Stimulated activated CD4-positive, alpha-beta T cell treated with anti-CD3 and anti-CD28 coated beads, Interleukin-4, amount 100 ng/mL, for 1 hour (primary cell): ENCODE measurements around the gene ZNF536.

Experiments used
- DNase-seq: peaks from one replicate; pipeline ENCODE4 v3.0.0-alpha.2; 2020

The ZNF536 gene

GRCh38 chr19:30371960-30372824, at the start of gene ZNF536:
Gene ZNF536, plus strand, starts transcription at chr19:30372384. Its CDS starts 71,179 bp downstream, at chr19:30443563.
- DNase-seq, result no peak

DNA sequence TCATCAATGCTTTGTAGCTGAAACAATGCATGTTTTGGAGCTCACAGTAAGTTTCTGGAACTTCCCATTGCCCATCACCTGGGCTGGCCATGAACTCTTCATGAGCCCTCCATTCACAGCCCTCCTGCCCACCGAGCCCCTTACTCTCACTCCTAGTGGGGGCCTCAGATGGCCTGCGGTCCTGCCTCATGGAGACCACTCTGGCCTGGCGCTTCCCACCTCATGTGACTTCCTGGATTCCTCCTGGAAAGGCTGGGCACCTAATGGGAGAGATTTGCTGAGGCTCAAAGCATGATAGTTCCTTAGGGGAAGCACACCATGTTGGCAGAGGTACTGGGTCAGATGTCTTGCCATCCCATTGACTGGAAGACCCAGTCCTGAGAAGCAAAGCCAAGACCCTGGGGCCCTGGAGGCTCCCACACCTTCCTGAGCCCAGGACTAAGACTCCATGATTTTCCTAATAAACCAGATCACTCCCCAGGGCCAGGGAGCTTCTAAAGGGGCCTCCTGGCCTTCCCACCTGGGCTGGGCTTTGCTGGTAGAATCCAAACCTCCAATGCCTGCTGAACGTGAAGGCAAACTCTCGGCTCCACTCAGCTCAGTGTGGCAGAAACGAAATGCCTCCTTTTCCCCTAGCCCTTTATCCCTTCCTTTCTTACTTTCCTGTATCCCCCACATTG, 49.4 kb upstream of the ZNF536 start:
- no peak for DNase-seq

DNA sequence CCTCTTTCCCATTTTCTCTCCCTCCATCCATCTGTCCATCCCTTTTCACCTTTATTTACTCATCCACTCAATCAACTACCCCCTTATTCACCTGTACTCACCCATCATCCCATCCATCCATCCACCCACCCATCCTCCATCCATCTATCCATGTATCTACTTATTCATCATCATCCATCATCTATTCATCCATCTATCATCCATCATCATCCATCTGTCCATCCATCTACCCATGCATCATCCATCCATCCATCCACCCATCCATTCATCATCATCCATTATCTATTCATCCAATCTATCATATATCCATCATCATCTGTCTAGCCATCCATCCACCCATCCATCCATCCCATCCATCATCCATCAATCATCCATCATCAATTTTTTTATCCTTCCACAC, 48.3 kb upstream of the ZNF536 start:
- no peak for DNase-seq

DNA sequence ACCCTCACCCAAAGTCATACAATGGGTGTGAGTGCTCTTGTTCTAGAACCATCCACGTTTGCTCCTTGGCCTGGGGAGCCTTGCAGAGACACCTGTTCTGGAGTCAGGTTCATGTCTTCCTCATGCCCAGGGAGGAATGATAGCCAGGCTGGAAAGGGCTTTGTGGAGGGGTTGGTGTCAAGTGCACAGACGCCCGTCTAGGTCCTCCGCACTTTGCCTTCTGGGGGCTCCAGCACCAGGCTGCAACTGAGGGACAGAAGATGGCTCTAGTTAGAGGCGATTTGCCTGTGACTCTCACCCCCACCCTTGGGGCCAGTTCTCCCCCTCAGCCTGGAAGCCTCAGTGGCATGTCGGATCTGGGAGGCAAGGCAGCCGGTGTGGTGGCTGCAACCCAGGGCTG, 47.2 kb upstream of the ZNF536 start:
- DNase-seq, result no peak

DNA sequence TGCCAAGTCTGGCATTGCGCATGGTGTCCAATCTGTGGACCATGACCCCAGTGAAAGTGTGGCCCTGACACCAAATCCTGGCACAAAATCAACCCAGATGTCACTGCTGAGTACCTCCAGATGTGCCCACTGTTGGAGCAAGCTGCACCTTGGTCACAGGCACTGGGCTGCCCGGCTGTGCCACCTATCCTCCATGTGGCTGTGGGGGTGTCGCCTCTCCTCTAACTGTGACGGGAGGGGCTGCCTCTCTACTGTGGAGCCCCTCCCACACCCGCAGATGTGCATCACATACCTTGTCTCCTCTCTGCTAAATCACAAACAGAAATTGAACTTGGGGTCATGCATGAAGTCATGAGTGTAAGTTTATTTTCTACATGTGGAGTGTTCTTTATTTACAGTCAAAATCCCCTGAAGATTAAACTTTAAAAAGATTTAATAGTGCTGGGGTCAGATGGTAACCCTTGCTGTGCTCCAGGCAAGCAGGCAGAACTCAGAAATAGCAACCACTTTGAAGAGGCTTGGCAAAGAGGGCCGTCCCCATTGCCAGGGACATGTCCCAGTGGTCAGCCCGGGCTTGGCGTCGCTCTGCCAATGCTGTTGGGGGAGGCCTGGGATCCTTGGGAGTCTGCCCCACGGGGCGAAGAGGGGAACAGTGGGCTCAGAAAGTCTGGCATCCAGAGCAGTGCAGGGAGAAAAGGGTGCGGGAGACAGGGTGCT, 46.4 kb upstream of the ZNF536 start:
- no peak for DNase-seq

DNA sequence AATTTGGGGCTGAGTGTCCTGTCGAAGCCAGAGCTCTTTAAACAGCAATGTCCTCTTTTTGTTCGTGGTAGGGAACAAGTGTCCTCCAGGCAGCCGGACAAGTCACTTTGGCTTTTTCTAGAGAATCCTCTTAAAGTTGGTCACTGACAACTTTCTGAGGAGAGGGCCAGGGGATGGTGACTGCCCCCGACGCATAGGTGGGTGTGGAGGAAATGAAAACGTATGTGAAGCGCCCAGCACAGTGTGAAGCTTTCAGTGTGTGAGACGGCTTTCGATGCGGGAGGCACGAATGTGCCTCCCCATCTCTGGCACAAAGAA, 45.8 kb upstream of the ZNF536 start:
- no peak for DNase-seq

- no peak for DNase-seq
Measured at GRCh38 chr19:30327331-30327730, 44.9 kb upstream of the ZNF536 start.

DNA sequence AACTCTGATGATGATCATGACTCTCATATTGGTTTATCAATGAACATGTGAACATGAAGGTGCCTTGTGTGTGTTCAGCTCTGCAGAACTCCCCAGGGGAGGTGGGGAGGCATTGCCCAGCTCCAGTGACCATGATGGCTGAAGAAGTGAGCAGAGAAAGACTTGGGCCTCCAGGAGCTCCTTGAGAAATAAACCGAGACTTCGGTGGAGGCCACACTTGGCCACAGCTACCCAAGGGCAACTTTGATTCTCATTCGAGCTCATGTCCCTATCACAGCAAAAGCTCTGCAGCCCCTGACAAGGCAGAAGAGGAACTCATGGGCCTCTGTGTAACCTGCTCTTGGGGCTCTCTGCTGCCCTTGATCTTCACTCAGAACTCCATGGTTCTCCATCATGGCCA, 44.1 kb upstream of the ZNF536 start:
- no peak for DNase-seq

DNA sequence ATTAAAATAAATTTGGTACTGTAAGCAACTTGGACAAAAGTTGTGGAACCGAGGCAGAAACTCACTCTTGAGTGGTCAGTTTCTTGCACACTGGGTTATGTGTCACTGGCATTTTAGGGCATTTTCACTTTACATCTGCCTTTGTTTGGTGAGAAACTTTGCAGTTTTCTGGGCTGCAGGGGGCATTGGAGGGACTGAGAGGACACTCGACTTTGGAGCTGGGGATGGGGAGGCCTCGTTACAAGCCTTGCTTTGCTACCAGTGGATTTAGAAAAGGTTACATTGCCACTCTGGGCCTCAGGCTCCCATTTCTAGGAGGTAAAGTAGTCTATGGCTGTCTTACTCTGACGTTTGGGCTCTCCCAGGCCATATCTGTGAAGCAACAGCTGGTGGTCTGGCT, 41.9 kb upstream of the ZNF536 start:
- no peak for DNase-seq

GRCh38 chr19:30332445-30333234, 39.5 kb upstream of the ZNF536 start:
- no peak for DNase-seq

- no peak for DNase-seq
Measured at GRCh38 chr19:30333291-30334065, 38.7 kb upstream of the ZNF536 start.

- no peak for DNase-seq
Measured at GRCh38 chr19:30334841-30335240, 37.3 kb upstream of the ZNF536 start.

GRCh38 chr19:30335306-30335886, 36.8 kb upstream of the ZNF536 start:
- no peak for DNase-seq

DNA sequence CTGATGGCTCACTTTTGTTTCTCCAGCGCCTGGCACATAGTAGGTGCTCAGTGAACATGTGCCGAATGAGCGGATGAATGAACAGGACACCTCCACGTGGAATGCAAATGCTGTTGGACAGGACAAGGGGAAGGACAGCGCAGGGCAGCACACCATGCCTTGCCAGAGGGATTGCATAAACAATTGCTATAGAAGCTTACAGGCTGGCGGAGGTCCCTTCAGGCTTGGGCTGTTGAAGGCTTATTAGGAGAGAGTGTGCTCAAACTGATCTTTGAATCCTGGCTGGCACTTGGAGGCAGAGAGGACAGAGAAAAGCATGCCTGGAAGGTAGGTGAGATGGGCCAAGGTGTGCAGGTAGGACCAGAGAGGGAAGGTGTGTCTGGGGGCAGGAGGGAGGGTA, 35.9 kb upstream of the ZNF536 start:
- DNase-seq, result no peak

GRCh38 chr19:30338041-30338456, 34.1 kb upstream of the ZNF536 start:
- DNase-seq, result no peak

DNA sequence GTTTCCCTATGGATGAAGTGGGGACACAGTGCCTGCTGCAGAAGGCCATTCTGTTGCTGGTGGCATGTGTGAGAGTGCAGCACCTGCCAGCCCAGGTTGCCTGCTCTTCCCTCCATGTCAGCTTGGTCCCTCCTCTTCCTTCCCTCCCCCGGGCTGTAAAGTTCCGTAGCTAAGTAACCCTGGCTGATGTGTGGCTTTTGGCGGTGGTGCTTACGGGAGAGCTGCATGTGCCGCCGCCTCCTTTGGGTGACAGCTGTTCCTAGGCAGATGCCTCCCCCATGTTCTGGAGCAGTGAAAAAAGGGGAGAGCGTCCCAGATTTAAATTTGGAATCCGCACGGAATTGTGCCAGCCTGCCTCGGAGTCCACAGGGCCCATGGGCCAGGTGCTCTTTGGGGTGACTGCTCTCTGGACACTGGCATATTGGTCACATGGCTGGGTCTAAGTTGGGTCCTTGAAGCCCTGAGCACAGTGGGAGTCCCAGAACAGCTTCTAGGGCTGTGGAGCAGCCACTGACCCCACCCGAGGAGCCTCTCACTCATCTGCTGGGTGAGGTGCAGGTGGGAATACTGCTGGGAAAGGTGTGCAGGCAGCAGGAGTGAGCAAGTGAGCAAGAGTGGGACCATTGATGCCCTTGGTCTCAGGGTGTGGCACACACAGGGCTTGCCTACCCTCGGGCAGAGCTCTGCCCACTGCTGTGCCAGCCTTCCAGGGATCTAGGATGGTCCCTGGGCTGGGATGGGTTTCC, 33.1 kb upstream of the ZNF536 start:
- DNase-seq, result no peak

- no peak for DNase-seq
Measured at GRCh38 chr19:30339624-30340525, 32.3 kb upstream of the ZNF536 start.

- DNase-seq, result no peak
Measured at GRCh38 chr19:30340771-30341561, 31.2 kb upstream of the ZNF536 start.

DNA sequence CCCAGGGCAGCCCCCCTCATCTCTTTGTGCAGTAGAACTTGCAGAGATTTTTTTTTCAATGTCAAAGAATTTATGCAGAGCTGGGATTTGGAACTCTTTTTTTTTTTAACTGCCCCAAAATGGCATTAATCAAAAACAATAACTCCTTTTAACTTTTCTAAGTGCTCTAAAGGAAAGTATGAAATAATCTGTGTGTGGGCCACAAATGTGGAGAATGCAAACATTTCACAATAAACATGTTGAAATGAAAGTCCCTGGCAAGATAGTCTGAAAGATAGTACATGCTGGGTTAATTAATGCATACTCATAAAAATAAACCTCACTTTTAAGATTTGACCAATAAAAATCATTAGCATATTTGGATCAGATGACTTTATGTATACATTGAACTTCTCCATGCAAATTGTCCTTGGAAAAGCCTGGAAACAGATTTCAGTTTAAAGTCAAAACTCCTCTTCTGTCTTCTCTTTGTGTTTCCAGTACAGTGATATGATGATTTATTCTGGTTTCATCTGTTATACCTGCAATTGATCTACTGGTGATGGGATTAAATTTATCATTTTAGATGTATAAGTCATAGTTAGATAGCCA, 30.5 kb upstream of the ZNF536 start:
- DNase-seq, result no peak
